DMS 273 (cell line): ENCODE results near the gene ITPKB.
A peak's percentile ranks its signal among the peaks of the same experiment; 100 is the strongest.
"Not testable (repeated sequence)": the region's sequence is repeated elsewhere in the genome, so short reads cannot be mapped to it uniquely, and the experiment has no call there.

Experiments used
- DNase-seq: peaks from one replicate; lab custom pipeline; 2025; ENCODE audit not compliant: unreplicated experiment; lab: John Stamatoyannopoulos, UW

ITPKB gene

GRCh38 chr1:226761322-226761721 lies 22.2 kb upstream of the ITPKB start:
- DNase-seq = no peak

DNA sequence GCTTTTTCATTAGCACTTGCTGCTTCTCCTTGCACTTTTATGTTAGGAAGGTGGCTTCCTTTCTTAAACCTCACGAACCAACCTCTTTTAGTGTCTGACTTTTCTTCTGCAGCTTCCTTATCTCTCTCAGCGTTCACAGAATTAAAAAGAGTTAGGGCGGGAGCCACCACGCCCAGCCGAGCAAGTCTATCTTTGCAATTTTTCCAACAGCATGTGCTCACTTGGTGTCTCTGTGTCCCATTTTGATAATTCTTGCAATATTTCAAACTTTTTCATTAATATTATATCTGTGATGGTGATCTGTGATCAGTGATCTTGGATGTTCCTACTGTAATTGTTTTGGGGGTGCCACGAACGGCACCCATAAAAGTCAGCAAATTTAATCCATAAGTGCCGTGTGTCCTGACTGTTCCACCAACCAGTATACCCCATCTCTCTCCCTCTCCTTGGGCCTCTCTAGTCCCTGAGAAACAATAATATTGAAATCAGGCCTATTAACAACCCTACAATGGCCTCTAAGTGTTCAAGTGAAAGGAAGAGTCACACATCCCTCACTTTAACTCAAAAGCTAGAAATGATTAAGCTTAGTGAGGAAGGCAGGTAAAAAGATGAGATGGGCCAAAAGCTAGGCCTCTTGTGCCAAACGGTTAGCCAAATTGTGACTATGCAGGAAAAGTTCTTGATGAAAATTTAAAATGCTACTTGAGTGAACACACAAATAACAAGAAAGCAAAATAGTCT lies 15.9 kb upstream of the ITPKB start:
- no peak for DNase-seq

DNA sequence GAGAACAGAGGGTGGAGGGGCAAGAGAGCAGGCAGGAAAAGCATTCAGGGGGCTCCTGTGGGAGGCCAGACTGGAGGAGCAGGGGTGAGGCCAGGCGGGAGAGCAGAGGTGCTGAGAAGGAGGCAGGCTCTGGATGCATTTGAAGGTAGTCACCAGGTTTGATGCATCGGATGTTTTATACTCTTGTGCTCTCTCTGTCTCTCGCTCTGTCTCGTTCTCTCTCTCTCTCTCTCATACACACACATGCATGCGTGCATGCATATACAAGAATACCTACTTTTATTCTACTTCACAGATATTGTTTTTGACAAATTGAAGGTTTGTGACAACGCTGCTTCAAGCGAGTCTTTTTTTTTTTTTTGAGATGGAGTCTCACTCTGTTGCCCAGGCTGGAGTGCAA lies 15.0 kb upstream of the ITPKB start:
- no peak for DNase-seq

- no peak for DNase-seq
Measured at GRCh38 chr1:226751703-226752102, 12.6 kb upstream of the ITPKB start.

DNA sequence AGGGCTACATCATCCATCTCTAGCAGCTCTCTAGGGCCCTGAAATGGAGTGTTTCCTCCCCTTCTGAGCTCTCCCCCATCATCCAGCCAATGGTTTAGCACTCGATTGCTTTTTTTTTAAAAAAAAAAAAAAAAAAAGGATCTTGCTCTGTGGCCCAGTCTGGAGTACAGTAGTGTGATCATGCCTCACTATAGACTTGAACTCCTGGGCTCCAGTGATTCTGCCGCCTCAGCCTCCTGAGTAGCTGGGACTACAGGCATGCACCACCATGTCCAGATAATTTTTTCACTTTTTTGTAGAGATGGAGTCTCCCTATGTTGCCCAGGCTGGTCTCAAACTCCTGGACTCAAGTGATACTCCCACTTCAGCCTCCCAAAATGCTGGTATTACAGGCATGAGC lies 12.1 kb upstream of the ITPKB start:
- no peak for DNase-seq

DNA sequence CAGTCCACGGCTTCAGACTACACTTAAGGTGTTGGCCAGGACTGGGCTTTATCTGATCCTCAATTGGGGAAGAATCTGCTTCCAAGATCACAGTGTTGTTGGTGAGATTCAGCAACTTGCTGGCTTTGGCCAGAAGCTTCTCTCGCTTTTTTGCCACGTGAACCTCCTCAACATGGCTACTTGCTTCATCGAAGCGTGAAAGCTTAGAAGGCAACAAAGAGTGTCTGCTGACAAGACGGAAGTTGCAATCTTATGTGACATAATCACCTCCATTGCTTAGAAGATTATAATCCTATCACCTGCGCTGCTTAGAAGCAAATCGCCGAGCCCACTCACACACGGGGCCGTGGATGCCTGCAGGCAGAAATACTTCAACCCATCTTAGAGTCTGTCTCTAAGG lies 10.4 kb upstream of the ITPKB start:
- DNase-seq = no peak

GRCh38 chr1:226748306-226748705 lies 9.2 kb upstream of the ITPKB start:
- no peak for DNase-seq

GRCh38 chr1:226747519-226748263 lies 8.6 kb upstream of the ITPKB start:
- DNase-seq = not testable (repeated sequence)

DNA sequence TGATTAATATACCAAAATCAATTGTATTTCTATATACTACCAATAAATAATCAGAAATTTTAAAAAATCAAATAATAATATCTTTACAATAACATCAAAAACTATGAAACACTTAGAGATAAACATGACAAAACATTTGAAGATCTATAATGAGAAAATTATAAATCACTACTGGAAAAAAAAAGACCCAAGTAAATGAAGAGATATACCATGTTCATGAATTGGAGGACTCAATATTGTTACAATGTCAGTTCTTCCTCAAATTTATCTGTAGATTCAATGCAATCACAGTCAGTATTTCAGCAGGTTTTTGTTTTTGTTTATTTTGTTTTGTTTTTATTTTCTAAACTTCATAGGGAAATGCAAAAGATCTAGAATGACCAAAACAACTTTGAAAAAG lies 4.2 kb upstream of the ITPKB start:
- no peak for DNase-seq

DNA sequence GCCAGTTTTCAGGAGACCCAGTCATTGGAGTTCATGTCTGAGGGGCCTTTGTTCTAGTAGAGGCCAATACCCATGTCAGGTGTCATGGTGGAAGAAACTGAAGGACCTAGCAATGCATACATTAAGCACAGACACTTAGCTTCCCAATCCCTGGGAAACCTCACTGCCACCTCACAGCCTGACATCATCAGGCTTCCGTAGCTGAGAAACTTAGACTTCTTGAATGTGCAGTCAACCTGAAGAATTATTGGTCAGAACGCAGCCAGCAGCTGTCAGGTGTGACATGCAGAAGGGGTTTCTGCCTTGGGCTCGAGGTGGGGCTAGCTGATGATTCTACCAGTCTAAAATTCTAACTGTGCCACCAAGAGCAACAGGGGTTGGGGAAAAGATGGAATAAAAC lies 1.9 kb upstream of the ITPKB start:
- peak; percentile 26 for DNase-seq

DNA sequence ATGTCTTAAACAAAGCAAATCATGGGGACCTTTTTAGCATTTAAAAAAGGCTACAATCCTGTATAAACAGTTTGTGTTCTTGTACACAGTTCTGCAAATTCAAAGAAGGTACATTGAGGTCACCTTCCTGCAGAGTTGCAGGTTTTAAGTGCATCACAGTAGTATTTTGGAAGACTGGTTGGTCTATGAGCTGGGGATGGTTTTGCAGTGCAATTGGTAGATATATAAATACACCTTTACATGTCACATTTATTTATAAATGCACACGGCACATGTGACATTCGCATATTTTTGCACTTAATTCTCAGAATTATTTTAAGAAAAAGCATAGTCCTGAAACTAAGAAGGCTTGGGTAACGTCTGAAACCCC lies 599 bp upstream of the ITPKB start:
- no peak for DNase-seq

GRCh38 chr1:226738421-226738994 lies 574 bp downstream of the ITPKB start:
- peak; percentile 66 for DNase-seq

DNA sequence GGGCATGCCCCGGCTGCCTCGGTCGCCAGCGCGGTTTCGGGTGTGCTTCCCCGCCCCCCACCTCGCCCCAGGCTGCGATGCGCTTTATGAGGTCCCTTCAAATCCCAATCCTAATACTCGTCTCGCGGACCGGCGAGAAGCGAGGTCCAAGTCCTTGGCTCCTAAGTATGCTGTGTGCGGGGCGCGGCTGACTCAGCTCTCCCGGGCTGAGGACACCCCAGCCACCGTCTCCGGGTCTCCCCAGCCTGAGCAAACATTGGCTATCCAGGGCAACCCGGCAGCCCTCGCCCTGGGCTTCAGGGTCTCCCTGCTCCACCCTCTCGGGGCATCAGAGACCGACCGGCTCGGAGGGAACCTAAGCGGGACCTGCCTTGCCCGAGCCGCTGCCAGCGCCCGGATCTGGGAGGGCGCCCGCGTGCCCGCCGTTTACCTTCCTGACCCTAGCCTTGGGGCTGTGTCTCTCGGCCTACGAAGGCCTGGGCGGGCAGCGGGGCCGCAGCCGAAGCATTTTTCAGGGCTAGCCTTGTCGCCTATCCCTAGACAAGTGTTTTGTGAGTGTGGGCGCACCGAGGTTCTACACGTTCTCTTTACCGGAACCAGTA lies 1.2 kb downstream of the ITPKB start:
- peak; percentile 90 for DNase-seq

- peak; percentile 82 for DNase-seq
Measured at GRCh38 chr1:226736908-226737818, 1.9 kb downstream of the ITPKB start.

DNA sequence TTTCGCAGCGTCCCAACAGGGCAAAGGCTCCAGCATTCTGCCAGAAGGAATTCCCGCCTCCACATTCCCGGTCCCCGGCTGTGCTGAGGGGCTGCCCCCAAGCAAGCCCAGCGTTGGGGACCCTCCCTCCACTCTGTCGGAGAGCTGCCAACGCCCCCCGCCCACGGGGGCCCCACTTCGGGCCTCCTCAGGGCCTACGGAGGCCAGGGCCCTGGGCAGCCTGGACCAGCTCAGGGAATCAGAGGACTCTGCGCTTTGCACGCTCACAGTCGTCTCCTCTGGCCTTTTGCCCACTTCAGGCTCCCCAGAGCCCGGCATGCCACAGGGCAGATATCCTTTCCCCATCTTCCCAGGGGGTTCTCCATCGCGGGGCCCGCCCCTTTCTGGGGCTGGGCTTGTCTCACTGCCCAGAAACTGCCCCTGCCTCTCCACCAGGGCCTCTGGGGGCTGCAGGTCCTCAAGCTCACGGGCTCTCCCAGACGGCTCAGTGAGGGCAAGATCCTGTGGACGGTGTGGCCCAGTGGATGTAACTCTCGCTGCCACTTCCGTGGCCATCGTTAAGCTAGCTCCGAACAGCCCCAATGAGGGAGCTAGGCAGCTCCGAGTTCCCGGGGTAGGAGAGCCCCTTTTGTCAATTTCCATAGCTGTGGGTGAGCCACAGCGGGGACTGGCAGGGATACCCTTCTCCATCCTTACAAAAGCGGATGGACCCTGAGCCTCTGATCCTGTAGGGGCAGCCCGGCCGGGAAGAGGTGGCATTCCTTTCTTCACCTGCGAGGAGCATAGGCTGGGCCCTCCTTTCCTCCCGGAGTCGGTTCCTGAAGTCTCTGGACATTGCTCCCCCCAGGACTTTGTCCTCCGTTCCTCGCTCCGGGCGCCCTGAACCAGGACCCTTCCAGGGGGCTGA lies 2.8 kb downstream of the ITPKB start:
- peak; percentile 61 for DNase-seq

DNA sequence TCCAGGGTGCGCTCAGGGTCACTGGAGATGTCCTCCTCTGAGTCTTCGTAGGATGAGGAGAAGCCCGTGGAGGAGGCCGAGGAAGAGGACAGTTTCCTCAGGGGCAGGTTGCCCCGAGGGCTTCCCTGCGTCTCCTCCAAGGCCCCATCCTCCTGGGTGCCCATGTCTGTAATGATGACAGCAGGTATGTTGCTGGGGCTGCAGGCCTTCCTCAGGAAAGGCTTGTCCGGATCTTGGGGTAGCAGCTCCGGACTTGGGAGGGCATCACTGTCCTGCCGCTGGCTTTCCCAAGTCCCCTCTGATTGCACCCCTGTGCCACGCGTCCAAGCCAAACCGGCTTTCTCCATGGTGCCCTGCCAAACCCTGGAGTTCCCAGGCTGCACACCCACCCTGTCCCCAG lies 3.5 kb downstream of the ITPKB start:
- DNase-seq = no peak

GRCh38 chr1:226734611-226735153 lies 4.4 kb downstream of the ITPKB start:
- DNase-seq = no peak

DNA sequence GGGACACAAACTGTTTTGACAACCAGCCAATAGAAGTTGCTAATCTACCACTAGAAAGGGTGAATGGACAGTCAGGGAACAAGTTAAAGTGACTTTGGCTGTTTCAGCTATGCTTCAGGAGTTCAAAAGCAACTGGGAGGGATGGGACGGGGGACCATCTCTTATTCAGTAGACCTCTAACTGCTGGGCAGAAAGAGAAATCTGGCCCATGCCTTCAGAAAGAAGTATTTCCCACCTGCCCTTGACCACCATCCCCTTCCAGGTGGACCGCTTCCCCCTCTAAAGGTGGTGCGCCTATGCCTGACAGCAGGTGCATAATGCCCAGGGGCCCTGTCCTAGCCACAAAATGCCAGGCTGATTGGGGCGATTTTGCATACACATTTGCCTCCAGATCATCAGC lies 5.2 kb downstream of the ITPKB start:
- no peak for DNase-seq

- DNase-seq = no peak
Measured at GRCh38 chr1:226733304-226733703, 5.8 kb downstream of the ITPKB start.

DNA sequence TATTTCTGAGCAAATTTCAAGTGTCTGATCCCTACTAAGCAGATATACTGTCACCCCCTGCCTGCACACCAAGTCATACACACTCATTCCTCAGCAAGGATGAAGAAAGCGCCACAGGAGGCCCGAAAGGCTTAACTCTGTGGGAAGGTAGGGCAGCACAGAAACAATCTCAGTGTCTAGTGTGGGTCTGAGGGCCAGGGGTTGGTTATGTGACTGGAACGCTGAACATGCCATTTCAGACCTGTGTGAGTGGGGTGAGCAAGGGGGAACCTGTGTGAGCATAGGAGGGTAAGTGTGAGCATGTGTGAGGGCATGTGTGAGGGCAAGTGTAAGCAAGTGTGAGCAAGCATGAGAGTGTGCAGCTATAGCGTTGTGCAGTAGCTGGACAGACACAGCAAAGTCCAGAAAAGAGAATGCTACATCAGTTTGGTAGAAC lies 6.2 kb downstream of the ITPKB start:
- no peak for DNase-seq
